GM19351 (cell line): Measurements from ENCODE around the gene UBE2D4.
"Not testable (repeated sequence)": the region's sequence is repeated elsewhere in the genome, so short reads cannot be mapped to it uniquely, and the experiment has no call there.

Experiments used
- ATAC-seq: cut with Tn5 transposase; IDR thresholded peaks from one replicate; pipeline ENCODE4 v1.9.1; 2021; ENCODE audit warnings: mild to moderate bottlenecking, moderate library complexity; ENCODE audit not compliant: unreplicated experiment

UBE2D4 gene

GRCh38 chr7:43960933-43961332, 34.7 kb downstream of the UBE2D4 start:
- no peak for ATAC-seq

- not testable (repeated sequence) for ATAC-seq
These were observed 40.2 kb downstream of the UBE2D4 start for GRCh38 chr7:43966392-43966791.

- not testable (repeated sequence) for ATAC-seq
These were observed 42.2 kb downstream of the UBE2D4 start for GRCh38 chr7:43968172-43969040.

GRCh38 chr7:43969586-43969985, 43.4 kb downstream of the UBE2D4 start:
- ATAC-seq: not testable (repeated sequence)

- ATAC-seq: not testable (repeated sequence)
These were observed 44.5 kb downstream of the UBE2D4 start for GRCh38 chr7:43970698-43971097.

- ATAC-seq: not testable (repeated sequence)
These were observed 47.9 kb downstream of the UBE2D4 start for GRCh38 chr7:43974033-43974573.

- not testable (repeated sequence) for ATAC-seq
These were observed 48.7 kb downstream of the UBE2D4 start for GRCh38 chr7:43974725-43975482.

- no peak for ATAC-seq
These were observed 51.3 kb downstream of the UBE2D4 start for GRCh38 chr7:43977525-43977924.

GRCh38 chr7:43978102-43978501, 51.9 kb downstream of the UBE2D4 start:
- not testable (repeated sequence) for ATAC-seq

GRCh38 chr7:43982848-43983247, 56.6 kb downstream of the UBE2D4 start:
- ATAC-seq: not testable (repeated sequence)

GRCh38 chr7:43983736-43984135, 57.5 kb downstream of the UBE2D4 start:
- ATAC-seq: not testable (repeated sequence)

- peak; percentile 90 for ATAC-seq
These were observed 59.9 kb downstream of the UBE2D4 start for GRCh38 chr7:43985904-43986864.

- ATAC-seq: not testable (repeated sequence)
These were observed 61.2 kb downstream of the UBE2D4 start for GRCh38 chr7:43987476-43987875.

- ATAC-seq: not testable (repeated sequence)
These were observed 63.9 kb downstream of the UBE2D4 start for GRCh38 chr7:43990011-43990585.

GRCh38 chr7:43990829-43991228, 64.6 kb downstream of the UBE2D4 start:
- not testable (repeated sequence) for ATAC-seq

GRCh38 chr7:43992896-43993295, 66.7 kb downstream of the UBE2D4 start:
- ATAC-seq: peak; percentile 92

GRCh38 chr7:43994681-43995080, 68.4 kb downstream of the UBE2D4 start:
- not testable (repeated sequence) for ATAC-seq

- ATAC-seq: not testable (repeated sequence)
These were observed 71.3 kb downstream of the UBE2D4 start, which contains the start of gene SPDYE1 for GRCh38 chr7:43997532-43997931. SPDYE1 (plus strand) TSS chr7:43997897; CDS start chr7:43999950, 2,053 bp downstream.
